Measurements from ENCODE around the gene GPR15LG.

- TF ChIP-seq CTCF (IDR thresholded peaks at IDR 0.05) (no peak), POLR2A (IDR thresholded peaks at IDR 0.05; ENCODE audit: low read depth) (no peak), POLR2AphosphoS5 (IDR thresholded peaks at IDR 0.05) (no peak)
Observed at GRCh38 chr10:84208023-84208422, 34.4 kb downstream of the GPR15LG start.

All from esophagus muscularis mucosa (tissue), 3 donors.